OCI-LY7 (cell line): Measurements from ENCODE around the gene STAP2.

Experiments
- EZH2phosphoT487 ChIP-seq: fragments of 200-600 bp; sonication (generic); IDR thresholded peaks from 2 replicates; pipeline ENCODE4 v1.6.1; 2018; ENCODE audit warnings: low read depth, borderline replicate concordance, mild to moderate bottlenecking, mixed run types, antibody characterized with exemption, low read length, moderate library complexity, mixed read lengths
- TF ChIP-seq, protein P1 (sequence below): fragments of 200-600 bp; sonication (generic); conservative IDR thresholded peaks from 2 replicates; pipeline ENCODE4 v1.5.1; 2014; ENCODE audit warnings: mild to moderate bottlenecking, antibody characterized with exemption, low read length, moderate library complexity, mixed read lengths

DNA sequence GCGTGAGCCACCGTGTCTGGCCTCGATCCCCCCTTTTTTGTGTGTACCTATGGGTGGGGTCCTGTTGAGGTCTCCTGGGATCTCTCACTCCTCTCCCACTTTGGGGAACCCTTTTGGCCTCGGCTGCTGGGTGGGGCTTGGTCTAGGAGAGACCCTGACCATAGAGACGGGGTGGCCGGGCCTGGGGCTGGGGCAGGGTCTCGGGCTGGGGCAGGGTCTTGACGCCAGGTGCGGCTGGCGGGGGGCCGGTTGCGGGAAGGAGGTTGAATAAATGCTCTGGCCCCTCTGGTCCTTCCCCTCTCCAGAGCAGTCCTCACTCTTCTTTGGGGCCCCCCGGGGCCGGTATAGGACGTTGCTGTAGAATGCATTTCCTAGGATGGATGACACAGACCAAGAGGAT is 46.1 kb downstream of the STAP2 start:
- TF ChIP-seq, protein P1, sequence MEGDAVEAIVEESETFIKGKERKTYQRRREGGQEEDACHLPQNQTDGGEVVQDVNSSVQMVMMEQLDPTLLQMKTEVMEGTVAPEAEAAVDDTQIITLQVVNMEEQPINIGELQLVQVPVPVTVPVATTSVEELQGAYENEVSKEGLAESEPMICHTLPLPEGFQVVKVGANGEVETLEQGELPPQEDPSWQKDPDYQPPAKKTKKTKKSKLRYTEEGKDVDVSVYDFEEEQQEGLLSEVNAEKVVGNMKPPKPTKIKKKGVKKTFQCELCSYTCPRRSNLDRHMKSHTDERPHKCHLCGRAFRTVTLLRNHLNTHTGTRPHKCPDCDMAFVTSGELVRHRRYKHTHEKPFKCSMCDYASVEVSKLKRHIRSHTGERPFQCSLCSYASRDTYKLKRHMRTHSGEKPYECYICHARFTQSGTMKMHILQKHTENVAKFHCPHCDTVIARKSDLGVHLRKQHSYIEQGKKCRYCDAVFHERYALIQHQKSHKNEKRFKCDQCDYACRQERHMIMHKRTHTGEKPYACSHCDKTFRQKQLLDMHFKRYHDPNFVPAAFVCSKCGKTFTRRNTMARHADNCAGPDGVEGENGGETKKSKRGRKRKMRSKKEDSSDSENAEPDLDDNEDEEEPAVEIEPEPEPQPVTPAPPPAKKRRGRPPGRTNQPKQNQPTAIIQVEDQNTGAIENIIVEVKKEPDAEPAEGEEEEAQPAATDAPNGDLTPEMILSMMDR, result no peak
- no peak for TF ChIP-seq EZH2phosphoT487
